H7 (cell line): ENCODE data around the gene R3HDM2. TPM values are rescaled to one million over a fixed set of nuclear protein-coding genes. Genes with fewer than 3 reads are reported as not detected.
"Not testable (repeated sequence)": the region's sequence is repeated elsewhere in the genome, so short reads cannot be mapped to it uniquely, and the experiment has no call there.

Experiments
- DNase-seq: peaks from one replicate; pipeline ENCODE4 v3.0.0; 2012
- H3K27me3 ChIP-seq: 2 replicates; pipeline ENCODE4 v1.6.0; 2011; ENCODE audit warnings: mild to moderate bottlenecking, low read length; ENCODE audit not compliant: control insufficient read depth, insufficient read depth
- H3K36me3 ChIP-seq: replicated peaks from 2 replicates; pipeline ENCODE4 v1.5.1; 2011; ENCODE audit warnings: low read length; ENCODE audit not compliant: control insufficient read depth, insufficient read depth
- H3K4me3 ChIP-seq: 2 replicates; pipeline ENCODE4 v1.5.1; 2011; ENCODE audit warnings: low read depth, mild to moderate bottlenecking, control low read depth, low read length, moderate library complexity; ENCODE audit not compliant: insufficient read depth
- total RNA-seq: library from RNA; depleted of rRNA; stranded (reverse); fragments of >200 nt; shearing (Covaris generic); gene quantifications from 2 replicates; pipeline ENCODE4 v1.2.3, GENCODE V29; 2014

The R3HDM2 gene
- total RNA-seq, 1 experiment from 2014 or later = 26.5 TPM

DNA sequence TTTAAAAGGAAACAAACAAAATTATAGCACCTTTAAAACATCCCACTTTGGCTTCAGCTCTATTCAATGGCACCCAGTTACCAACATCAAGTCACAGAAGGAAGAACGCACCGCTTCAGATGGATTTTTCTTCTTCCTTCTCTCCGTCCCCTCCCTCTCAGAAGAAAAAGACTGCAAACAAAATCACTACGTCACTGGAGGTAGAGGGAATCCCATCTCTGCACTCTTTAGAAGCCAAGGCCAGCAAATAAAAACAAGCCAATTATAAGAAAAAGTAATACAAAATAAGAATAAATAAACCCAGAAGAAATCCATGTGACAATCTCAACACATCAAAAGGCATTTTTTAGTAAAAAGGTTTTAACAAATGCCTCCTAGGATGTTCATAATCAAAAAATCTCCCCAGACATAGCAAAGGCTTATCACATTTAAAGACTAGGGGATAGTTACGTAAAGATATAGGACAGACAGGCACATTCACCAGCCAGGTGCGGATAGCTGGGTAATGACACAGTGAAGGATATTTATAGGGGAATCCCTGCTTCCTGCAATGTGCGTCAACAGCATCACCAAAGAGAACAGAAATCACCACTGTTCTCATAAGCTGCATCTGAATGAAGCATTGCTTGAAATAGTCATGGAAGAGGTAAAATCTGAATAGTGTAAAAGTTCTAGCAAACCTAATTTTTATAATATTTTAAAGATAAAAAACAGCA, 89.4 kb downstream of the R3HDM2 start:
- DNase-seq = no peak
- H3K27me3 ChIP-seq = no peaks in the 10 kb centered on the region
- H3K4me3 ChIP-seq = no peak overlapping the region

GRCh38 chr12:57340104-57340503, 90.7 kb downstream of the R3HDM2 start:
- no peak overlapping the region for H3K4me3 ChIP-seq
- no peaks in the 10 kb centered on the region for H3K36me3 ChIP-seq
- H3K27me3 ChIP-seq = no peaks in the 10 kb centered on the region
- no peak for DNase-seq

More for the DNA sequence above, 89.4 kb downstream of the R3HDM2 start:
- no peaks in the 10 kb centered on the region for H3K36me3 ChIP-seq

DNA sequence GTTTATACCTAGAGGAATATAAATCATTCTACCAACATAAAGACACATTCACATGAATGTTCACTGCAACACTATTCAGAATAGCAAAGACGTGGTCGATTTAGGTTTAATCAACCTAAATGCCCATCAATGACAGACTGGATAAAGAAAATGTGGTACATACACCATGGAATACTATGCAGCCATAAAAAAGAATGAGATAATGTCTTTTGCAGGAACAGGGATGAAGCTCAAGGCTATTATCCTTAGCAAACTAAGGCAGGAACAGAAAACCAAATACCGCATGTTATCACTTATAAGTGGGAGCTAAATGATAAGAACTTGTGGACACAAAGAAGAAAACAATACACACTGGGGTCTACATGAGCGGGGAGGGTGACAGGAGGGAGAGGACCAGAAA, 94.5 kb downstream of the R3HDM2 start:
- H3K36me3 ChIP-seq, H3K27me3 ChIP-seq, H3K4me3 ChIP-seq, DNase-seq: not testable (repeated sequence)

- no peak for DNase-seq
Observed at GRCh38 chr12:57334219-57334618, 96.6 kb downstream of the R3HDM2 start.

GRCh38 chr12:57332646-57333312, 98.1 kb downstream of the R3HDM2 start:
- Histone ChIP-seq H3K36me3 (no peaks in the 10 kb centered on the region; the same call in 1 of the 2 replicates), H3K4me3 (no peak overlapping the region), H3K27me3 (no peaks in the 10 kb centered on the region)
- no peak for DNase-seq

More at GRCh38 chr12:57334219-57334618, 96.6 kb downstream of the R3HDM2 start:
- no peaks in the 10 kb centered on the region for H3K36me3 ChIP-seq
- H3K27me3 ChIP-seq = no peaks in the 10 kb centered on the region
- no peak overlapping the region for H3K4me3 ChIP-seq

DNA sequence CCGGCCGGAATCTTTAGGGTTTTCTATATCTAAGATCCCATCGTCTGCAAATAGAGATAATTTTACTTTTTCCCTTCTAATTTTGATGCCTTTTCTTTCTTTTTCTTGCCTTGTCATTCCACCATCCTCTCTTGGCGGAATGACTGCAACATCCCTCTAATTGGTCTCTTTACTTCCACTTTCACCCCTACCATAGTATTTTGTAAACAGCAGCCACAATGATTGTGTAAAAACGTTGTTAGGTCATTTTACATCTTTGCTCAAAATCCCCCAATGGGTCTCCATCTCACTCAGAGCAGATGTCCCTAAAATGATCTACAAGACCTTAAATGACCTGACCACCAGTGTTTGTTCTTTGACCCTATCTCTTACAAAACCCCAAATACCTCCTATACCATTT, 99.9 kb downstream of the R3HDM2 start:
- no peak overlapping the region for H3K4me3 ChIP-seq
- no peak for DNase-seq
- no peaks in the 10 kb centered on the region for H3K27me3 ChIP-seq
- H3K36me3 ChIP-seq = no peaks in the 10 kb centered on the region; the same call in 1 of the 2 replicates

GRCh38 chr12:57329219-57329618, 101.6 kb downstream of the R3HDM2 start:
- Histone ChIP-seq H3K27me3 (no peaks in the 10 kb centered on the region), H3K4me3 (no peak overlapping the region), H3K36me3 (no peaks in the 10 kb centered on the region; the same call in 1 of the 2 replicates)
- no peak for DNase-seq

DNA sequence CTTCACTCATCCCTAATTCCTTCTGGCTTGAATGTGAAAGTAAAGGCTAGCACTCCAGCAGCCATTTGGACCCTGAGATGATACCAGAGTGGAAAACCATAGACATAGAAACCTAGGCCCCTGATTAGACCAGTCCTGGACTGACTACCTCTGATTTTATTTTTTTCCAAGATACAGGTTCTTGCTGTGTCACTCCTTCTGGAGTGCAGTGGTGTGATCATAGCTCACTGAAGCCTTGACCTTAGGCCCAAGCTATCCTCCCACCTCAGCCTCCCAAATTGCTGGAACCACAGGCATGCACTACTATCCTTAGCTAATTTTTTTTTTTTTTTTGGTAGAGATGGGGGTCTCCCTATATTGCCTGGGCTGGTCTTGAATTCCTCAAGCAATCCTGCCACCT, 105.4 kb downstream of the R3HDM2 start:
- DNase-seq = no peak
- H3K27me3 ChIP-seq = no peaks in the 10 kb centered on the region
- no peak overlapping the region for H3K4me3 ChIP-seq
- H3K36me3 ChIP-seq = no peaks in the 10 kb centered on the region; the same call in 1 of the 2 replicates

DNA sequence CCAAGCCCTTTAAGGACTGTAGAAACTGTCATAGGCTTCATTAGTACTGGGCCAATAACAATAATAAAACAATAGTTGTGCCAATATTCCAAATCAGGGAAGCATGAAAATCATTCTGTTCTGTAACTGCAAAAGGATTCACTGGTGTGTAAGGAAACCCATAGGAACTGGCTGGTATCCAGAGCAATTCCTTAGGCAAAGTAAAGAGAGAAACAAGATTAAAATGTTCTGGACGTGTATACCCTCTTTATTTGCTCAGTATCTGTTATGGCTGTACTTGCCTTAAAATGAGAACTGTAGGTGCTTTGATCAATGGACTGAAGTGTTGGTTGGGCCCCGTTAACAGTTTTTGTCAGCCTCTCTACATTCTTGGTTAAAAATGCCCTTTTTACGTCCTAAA, 107.4 kb downstream of the R3HDM2 start:
- no peak overlapping the region for H3K4me3 ChIP-seq
- no peak for DNase-seq
- no peaks in the 10 kb centered on the region; the same call in 1 of the 2 replicates for H3K36me3 ChIP-seq
- no peaks in the 10 kb centered on the region for H3K27me3 ChIP-seq

DNA sequence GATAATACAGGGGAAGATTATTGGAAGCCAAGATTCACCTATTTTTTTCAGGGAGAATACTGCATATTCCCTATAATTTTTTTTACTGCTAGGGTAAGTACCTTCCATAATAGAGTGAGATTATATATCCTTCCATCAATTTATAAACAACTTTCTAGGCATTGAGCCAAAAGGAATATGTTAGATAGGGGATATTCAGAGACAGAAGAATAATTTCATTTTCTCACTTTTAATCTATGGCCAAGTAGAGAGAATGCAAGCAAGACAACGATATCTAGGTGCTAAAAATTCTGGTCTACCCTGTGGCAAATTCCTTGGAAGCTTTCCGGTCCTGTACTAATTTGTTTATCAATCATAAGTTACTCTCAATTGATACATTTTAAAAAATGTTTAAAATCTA, 110.2 kb downstream of the R3HDM2 start:
- no peak overlapping the region for H3K4me3 ChIP-seq
- no peak for DNase-seq
- H3K27me3 ChIP-seq = no peaks in the 10 kb centered on the region

GRCh38 chr12:57319678-57320469, 111.0 kb downstream of the R3HDM2 start:
- Histone ChIP-seq H3K27me3 (no peaks in the 10 kb centered on the region), H3K36me3 (no peaks in the 10 kb centered on the region)
- DNase-seq = no peak

More for the DNA sequence above, 110.2 kb downstream of the R3HDM2 start:
- H3K36me3 ChIP-seq = no peaks in the 10 kb centered on the region

GRCh38 chr12:57315681-57316080, 115.2 kb downstream of the R3HDM2 start:
- no peak overlapping the region for H3K4me3 ChIP-seq
- no peaks in the 10 kb centered on the region for H3K27me3 ChIP-seq
- DNase-seq = no peak
- no peaks in the 10 kb centered on the region for H3K36me3 ChIP-seq

More at GRCh38 chr12:57319678-57320469, 111.0 kb downstream of the R3HDM2 start:
- no peak overlapping the region for H3K4me3 ChIP-seq

DNA sequence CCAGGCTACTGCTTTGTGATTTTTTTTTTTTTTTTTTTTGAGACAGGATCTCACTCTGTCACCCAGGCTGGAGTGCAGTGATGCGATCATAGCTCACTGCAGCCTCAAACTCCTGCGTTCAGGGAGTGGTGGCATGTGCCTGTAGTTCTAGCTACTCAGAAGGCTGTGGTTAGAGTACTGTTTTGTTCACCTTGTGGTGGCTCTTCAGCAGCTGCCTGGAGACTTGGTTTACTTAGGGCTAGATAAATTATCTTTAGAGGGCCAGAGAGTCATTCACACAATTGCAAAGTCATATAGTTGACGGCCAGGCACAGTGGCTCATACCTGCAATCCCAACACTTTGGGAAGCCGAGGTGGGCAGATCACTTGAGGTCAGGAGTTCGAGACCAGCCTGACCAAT, 118.6 kb downstream of the R3HDM2 start:
- not testable (repeated sequence) for H3K4me3 ChIP-seq, H3K27me3 ChIP-seq, DNase-seq, H3K36me3 ChIP-seq

DNA sequence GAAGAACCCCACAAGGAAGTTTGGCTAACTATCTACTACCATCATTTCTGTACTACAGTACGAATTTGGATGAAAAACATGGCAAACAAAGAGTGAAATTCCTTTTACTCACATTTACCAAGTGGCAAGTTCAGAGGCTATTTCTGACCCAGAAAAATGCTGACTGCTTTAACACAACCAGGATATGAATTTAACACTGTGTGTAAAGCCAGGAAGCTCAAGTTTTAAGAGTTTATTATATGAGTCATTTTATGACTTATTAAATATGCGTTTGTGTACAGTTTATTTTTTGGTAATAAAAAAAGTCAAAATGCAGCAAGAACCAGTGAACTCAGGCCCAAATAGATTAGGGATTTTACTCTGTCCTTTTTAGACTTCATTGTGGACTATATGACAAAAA, 121.4 kb downstream of the R3HDM2 start:
- Histone ChIP-seq H3K4me3 (no peak overlapping the region), H3K36me3 (peaks cover 2% of the 10 kb centered on the region; the same call in 1 of the 2 replicates), H3K27me3 (no peaks in the 10 kb centered on the region)
- no peak for DNase-seq
